IMR-90 (cell line): ENCODE results near the gene ENOX2. TPM values are rescaled to one million over a fixed set of nuclear protein-coding genes. Genes with fewer than 3 reads are reported as not detected.

Experiments
- ATAC-seq: fragments of 200-7000 bp; cut with Tn5 transposase; 2 replicates; pipeline ENCODE4 v1.9.1; 2020; ENCODE audit warnings: low read depth, mild to moderate bottlenecking, moderate library complexity
- BruUV-seq: library from RNA; stranded (reverse); fragments of 400-500 nt; replicated peaks from 2 replicates; lab custom pipeline; 2021; lab: Mats Ljungman, UMichigan
- CTCF ChIA-PET: fragments of 300-600 bp; formaldehyde crosslinking; extraction: SDS; loops from one replicate; lab custom pipeline; 2021; ENCODE audit warnings: antibody characterized with exemption; lab: Yijun Ruan, JAX
- POLR2A ChIA-PET: fragments of 300-600 bp; sonication (Branson Sonifier 250); formaldehyde crosslinking; loops from one replicate; lab custom pipeline; 2022; ENCODE audit warnings: antibody characterized with exemption; ENCODE audit not compliant: unreplicated experiment; lab: Charles Lee
- DNase-seq: peaks from one replicate; pipeline ENCODE4 v3.0.0; 2013
- H2AFZ ChIP-seq: replicated peaks from 2 replicates; pipeline ENCODE3; 2013; ENCODE audit warnings: low read length, mild to moderate bottlenecking; ENCODE audit not compliant: poor library complexity
- H2AK5ac ChIP-seq: 2 replicates; pipeline ENCODE4 v1.6.1; 2013; ENCODE audit warnings: low read depth, low read length, inconsistent platforms
- H2AK9ac ChIP-seq: replicated peaks from 2 replicates; pipeline ENCODE3; 2013; ENCODE audit warnings: mild to moderate bottlenecking, low read depth, low read length, moderate library complexity; ENCODE audit not compliant: poor library complexity
- H2BK120ac ChIP-seq: 2 replicates; pipeline ENCODE4 v1.6.1; 2013; ENCODE audit warnings: low read depth, low read length, inconsistent platforms
- H2BK15ac ChIP-seq: 3 replicates; pipeline ENCODE4 v1.6.1; 2013; ENCODE audit warnings: low read depth, low read length, inconsistent platforms
- H2BK20ac ChIP-seq: 2 replicates; pipeline ENCODE4 v1.6.1; 2013; ENCODE audit warnings: low read depth, mild to moderate bottlenecking, inconsistent platforms, low read length, moderate library complexity
- H2BK5ac ChIP-seq: 2 replicates; pipeline ENCODE4 v1.6.1; 2013; ENCODE audit warnings: mild to moderate bottlenecking, low read depth, low read length, inconsistent platforms; ENCODE audit not compliant: poor library complexity, severe bottlenecking
- H3K14ac ChIP-seq: replicated peaks from 2 replicates; pipeline ENCODE4 v1.6.1; 2013; ENCODE audit warnings: low read depth, low read length, inconsistent platforms
- H3K18ac ChIP-seq: 2 replicates; pipeline ENCODE4 v1.6.1; 2013; ENCODE audit warnings: low read depth, low read length, control low read depth
- H3K23ac ChIP-seq: 2 replicates; pipeline ENCODE4 v1.6.1; 2013; ENCODE audit warnings: low read depth, low read length, inconsistent platforms
- H3K27ac ChIP-seq: 2 replicates; pipeline ENCODE4 v1.5.1; 2013; ENCODE audit warnings: mild to moderate bottlenecking, control low read depth, low read length; ENCODE audit not compliant: insufficient read depth
- H3K27me3 ChIP-seq: 2 replicates; pipeline ENCODE4 v1.6.1; 2013; ENCODE audit warnings: low read length; ENCODE audit not compliant: control insufficient read depth, insufficient read depth
- H3K36me3 ChIP-seq: 2 replicates; pipeline ENCODE4 v1.6.1; 2013; ENCODE audit warnings: low read length, mixed read lengths; ENCODE audit not compliant: control insufficient read depth, insufficient read depth
- H3K4ac ChIP-seq: 2 replicates; pipeline ENCODE4 v1.6.1; 2013; ENCODE audit warnings: low read depth, low read length, inconsistent platforms
- H3K4me1 ChIP-seq: 2 replicates; pipeline ENCODE4 v1.6.1; 2013; ENCODE audit warnings: low read length, mixed read lengths; ENCODE audit not compliant: control insufficient read depth, insufficient read depth
- H3K4me2 ChIP-seq: 2 replicates; pipeline ENCODE4 v1.6.1; 2013; ENCODE audit warnings: low read depth, mild to moderate bottlenecking, control low read depth, low read length, moderate library complexity
- H3K4me3 ChIP-seq: 2 replicates; pipeline ENCODE4 v1.5.1; 2013; ENCODE audit warnings: low read depth, mild to moderate bottlenecking, control low read depth, low read length, moderate library complexity; ENCODE audit not compliant: insufficient read depth
- H3K56ac ChIP-seq: 2 replicates; pipeline ENCODE4 v1.6.1; 2013; ENCODE audit warnings: low read length, inconsistent platforms; ENCODE audit not compliant: insufficient read depth; ENCODE audit errors: extremely low read depth
- H3K79me1 ChIP-seq, 2 experiments: 2 replicates each; pipeline ENCODE4 v1.6.1; 2013; ENCODE audit warnings: low read length in 2 of 2, inconsistent platforms in 1 of 2, low read depth in 1 of 2
- H3K9ac ChIP-seq: 2 replicates; pipeline ENCODE4 v1.6.1; 2013; ENCODE audit warnings: low read depth, low read length, control low read depth
- H3K9me1 ChIP-seq: 2 replicates; pipeline ENCODE4 v1.6.1; 2013; ENCODE audit warnings: low read length, inconsistent platforms; ENCODE audit not compliant: insufficient read depth
- H3K9me3 ChIP-seq: 2 replicates; pipeline ENCODE4 v1.6.1; 2013; ENCODE audit warnings: low read length; ENCODE audit not compliant: control insufficient read depth, insufficient read depth
- H4K20me1 ChIP-seq: 2 replicates; pipeline ENCODE4 v1.6.1; 2013; ENCODE audit warnings: low read length, inconsistent platforms; ENCODE audit not compliant: insufficient read depth
- H4K5ac ChIP-seq: 2 replicates; pipeline ENCODE4 v1.6.1; 2013; ENCODE audit warnings: mild to moderate bottlenecking, low read depth, low read length, control low read depth
- H4K8ac ChIP-seq, 2 experiments: 2 replicates each; pipeline ENCODE4 v1.6.1; 2013; ENCODE audit warnings: low read depth in 2 of 2, low read length in 2 of 2, control low read depth in 1 of 2, inconsistent platforms in 1 of 2
- H4K91ac ChIP-seq: 2 replicates; pipeline ENCODE4 v1.6.1; 2013; ENCODE audit warnings: low read depth, low read length, inconsistent platforms; ENCODE audit not compliant: insufficient read depth
- USF2 ChIP-seq: fragments of 150-350 bp; IDR thresholded peaks from 2 replicates; pipeline ENCODE4 v1.6.1; 2017; ENCODE audit warnings: mild to moderate bottlenecking, antibody characterized with exemption, low read length, low read depth
- WGBS, 2 experiments: methylation state at CpG; one replicate each; pipeline versions ENCODE4 v1.1.5 to v1.1.7; 2013; ENCODE audit warnings: missing lambda C conversion rate in 2 of 2; ENCODE audit not compliant: insufficient read length in 1 of 2; ENCODE audit errors: extremely low coverage in 2 of 2; 5-methylcytosine and 5-hydroxymethylcytosine counted together
- dilution Hi-C: fragments of 300-500 bp; cut with HindIII; formaldehyde crosslinking; loops from one replicate; pipeline ENCODE4 v1.14.3; 2018; ENCODE audit warnings: low sequenced_read_pairs; ENCODE audit not compliant: unreplicated experiment
- in situ Hi-C: fragments of 300-500 bp; cut with MboI; formaldehyde crosslinking; loops from 3 replicates; pipeline ENCODE4 v1.14.3; 2019; ENCODE audit warnings: low sequenced_read_pairs, inconsistent platforms, mixed read lengths
- intact Hi-C: fragments of 100-400 bp; cut with micrococcal nuclease; formaldehyde crosslinking; loops from 2 replicates; pipeline ENCODE4 v1.10.0; 2022
- polyA plus RNA-seq, 3 experiments: library from polyadenylated mRNA; depleted of rRNA; stranded (reverse); fragments of >200 nt; gene quantifications; 2 replicates each; pipeline ENCODE4 v1.2.3, GENCODE V29; 2012; ENCODE audit warnings: low replicate concordance in 1 of 3
- total RNA-seq: library from RNA; depleted of rRNA; stranded (reverse); fragments of >200 nt; gene quantifications from 2 replicates; pipeline ENCODE4 v1.2.3, GENCODE V29; 2012

The ENOX2 gene
- total and polyA plus RNA-seq, 2 of the 4 experiments (the other 2 are of a cell fraction): 6.3 to 11.8 TPM

GRCh38 chrX:130593911-130594310, 309.1 kb downstream of the ENOX2 start:
- no peak overlapping the region for H2AK9ac ChIP-seq
- ChIA-PET CTCF (no interaction called here), POLR2A (no interaction called here)
- ATAC-seq (no peak), DNase-seq (no peak)
- TF ChIP-seq USF2: no peak
- H3K9ac ChIP-seq: no peak overlapping the region
- H3K4me1 ChIP-seq: no peaks in the 10 kb centered on the region
- dilution Hi-C loops: no loop called here
- H2BK15ac ChIP-seq: no peak overlapping the region
- no peak overlapping the region for H3K23ac ChIP-seq
- H4K91ac ChIP-seq: no peak overlapping the region
- H3K27ac ChIP-seq: no peak overlapping the region
- no peaks in the 10 kb centered on the region for H4K20me1 ChIP-seq
- no peaks in the 10 kb centered on the region for H3K79me1 ChIP-seq
- 60% methylated on average over 1 of the region's 9 CpGs; no CpG with 5 or more reads in 1 of the 2 experiments for WGBS, 2 experiments
- no peak overlapping the region for H3K56ac ChIP-seq
- no TSS peak for BruUV-seq
- no peak overlapping the region for H4K8ac ChIP-seq
- H2BK20ac ChIP-seq: no peak overlapping the region
- H3K9me1 ChIP-seq: no peaks in the 10 kb centered on the region
- no peak overlapping the region for H2AFZ ChIP-seq
- no peak overlapping the region for H3K4me3 ChIP-seq
- no peak overlapping the region for H2AK5ac ChIP-seq
- intact Hi-C loops: no loop called here
- H3K27me3 ChIP-seq: peaks cover 2% of the 10 kb centered on the region
- no peak overlapping the region for H3K4me2 ChIP-seq
- in situ Hi-C loops: no loop called here
- H3K9me3 ChIP-seq: no peaks in the 10 kb centered on the region
- H2BK120ac ChIP-seq: no peak overlapping the region
- no peak overlapping the region for H3K14ac ChIP-seq
- H3K4ac ChIP-seq: no peak overlapping the region
- H3K18ac ChIP-seq: no peak overlapping the region
- no peak overlapping the region for H4K5ac ChIP-seq
- no peak overlapping the region for H2BK5ac ChIP-seq
- H3K36me3 ChIP-seq: no peaks in the 10 kb centered on the region
